GM23248 (cell line): ENCODE data around the gene HLA-A. TPM values are rescaled to one million over a fixed set of nuclear protein-coding genes. Genes with fewer than 3 reads are reported as not detected.

ENCODE experiments used
- DNase-seq: peaks from one replicate; pipeline ENCODE4 v3.0.0-alpha.2; 2015
- H2AFZ ChIP-seq: fragments of 200-600 bp; sonication (generic); 2 replicates; pipeline ENCODE4 v1.6.1; 2016; ENCODE audit warnings: antibody characterized with exemption
- H3F3A ChIP-seq: fragments of 200-600 bp; sonication (generic); 2 replicates; pipeline ENCODE4 v1.6.1; 2016; ENCODE audit warnings: mild to moderate bottlenecking, antibody characterized with exemption, mixed run types; ENCODE audit not compliant: insufficient read depth
- H3K27ac ChIP-seq: fragments of 200-600 bp; sonication (generic); 2 replicates; pipeline ENCODE4 v1.5.1; 2016; ENCODE audit warnings: mild to moderate bottlenecking
- H3K27me3 ChIP-seq: fragments of 200-600 bp; sonication (generic); replicated peaks from 2 replicates; pipeline ENCODE4 v1.6.1; 2016; ENCODE audit warnings: mild to moderate bottlenecking; ENCODE audit not compliant: insufficient read depth
- H3K36me3 ChIP-seq: fragments of 200-600 bp; sonication (generic); 2 replicates; pipeline ENCODE4 v1.6.1; 2016; ENCODE audit warnings: low read depth, mild to moderate bottlenecking
- H3K4me1 ChIP-seq: fragments of 200-600 bp; sonication (generic); 2 replicates; pipeline ENCODE4 v1.6.1; 2016; ENCODE audit warnings: mild to moderate bottlenecking; ENCODE audit not compliant: insufficient read depth
- H3K4me2 ChIP-seq: fragments of 200-600 bp; sonication (generic); one replicate; pipeline ENCODE4 v1.6.1; 2016; ENCODE audit warnings: mild to moderate bottlenecking; ENCODE audit not compliant: unreplicated experiment
- H3K4me3 ChIP-seq: fragments of 200-600 bp; sonication (generic); 2 replicates; pipeline ENCODE4 v1.5.1; 2016; ENCODE audit warnings: mild to moderate bottlenecking
- H3K79me2 ChIP-seq: fragments of 200-600 bp; sonication (generic); 2 replicates; pipeline ENCODE4 v1.6.1; 2016; ENCODE audit warnings: mild to moderate bottlenecking; ENCODE audit not compliant: insufficient read depth
- H3K9ac ChIP-seq: fragments of 200-600 bp; sonication (generic); 2 replicates; pipeline ENCODE4 v1.6.1; 2016; ENCODE audit warnings: mild to moderate bottlenecking
- H3K9me2 ChIP-seq: fragments of 200-600 bp; sonication (generic); 2 replicates; pipeline ENCODE4 v1.6.1; 2016; ENCODE audit warnings: mixed run types, mild to moderate bottlenecking, moderate library complexity; ENCODE audit not compliant: insufficient read depth
- H3K9me3 ChIP-seq: fragments of 200-600 bp; sonication (generic); one replicate; pipeline ENCODE4 v1.6.1; 2017; ENCODE audit warnings: low read depth
- H4K20me1 ChIP-seq: fragments of 200-600 bp; sonication (generic); 2 replicates; pipeline ENCODE4 v1.6.0; 2016; ENCODE audit not compliant: insufficient read depth
- EZH2 ChIP-seq: fragments of 200-600 bp; sonication (generic); IDR thresholded peaks from 2 replicates; pipeline ENCODE4 v1.6.1; 2018; ENCODE audit warnings: antibody characterized with exemption, mild to moderate bottlenecking; ENCODE audit not compliant: insufficient read depth, poor library complexity, severe bottlenecking
- EZH2phosphoT487 ChIP-seq: fragments of 200-600 bp; sonication (generic); IDR thresholded peaks from 2 replicates; pipeline ENCODE4 v1.6.1; 2018; ENCODE audit warnings: antibody characterized with exemption, moderate library complexity, mild to moderate bottlenecking, low read depth; ENCODE audit not compliant: insufficient read depth
- WGBS, 2 experiments: methylation state at CpG; one replicate each; pipeline ENCODE4 v1.1.6; 2015 to 2017; ENCODE audit warnings: low lambda C conversion rate in 2 of 2, low coverage in 1 of 2; ENCODE audit errors: missing lambda C conversion rate in 2 of 2; 5-methylcytosine and 5-hydroxymethylcytosine counted together
- in situ Hi-C: fragments of 300-500 bp; cut with MboI; formaldehyde crosslinking; loops from 2 replicates; pipeline ENCODE4 v1.15.0; 2020
- polyA plus RNA-seq: library from polyadenylated mRNA; unstranded; fragments of >200 nt; fragmentation: Nextera tagmentation; extraction: Ambion mirVana; gene quantifications from 2 replicates; pipeline ENCODE4 v1.2.1, GENCODE V29; 2016
- total RNA-seq: library from RNA; depleted of rRNA; stranded (reverse); fragments of >200 nt; shearing (Covaris generic); gene quantifications from 2 replicates; pipeline ENCODE4 v1.2.3, GENCODE V29; 2014

Gene HLA-A
- total and polyA plus RNA-seq, 2 experiments from 2014 or later = 508 to 634 TPM

- Histone ChIP-seq H3K36me3 (no peaks in the 10 kb centered on the region), H3K4me2 (no peak overlapping the region), H3K79me2 (no peaks in the 10 kb centered on the region), H3K27me3 (no peaks in the 10 kb centered on the region), H3F3A (0 out of 2 replicates have a peak, but pooled peaks cover 7% of the 10 kb centered on the region), H4K20me1 (no peaks in the 10 kb centered on the region), H3K27ac (no peak overlapping the region), H3K4me1 (peaks cover 8% of the 10 kb centered on the region; the same call in 1 of the 2 replicates), H3K9ac (no peak overlapping the region), H3K9me3 (no peaks in the 10 kb centered on the region), H3K4me3 (no peak overlapping the region), H2AFZ (no peak overlapping the region), H3K9me2 (no peaks in the 10 kb centered on the region)
- DNase-seq = no peak
- WGBS, 2 experiments = 74 to 77% methylated on average over 4 of the region's 4 CpGs
- in situ Hi-C loops = no loop called here
- TF ChIP-seq EZH2 (no peak), EZH2phosphoT487 (no peak)
Observed at GRCh38 chr6:29986179-29986781, 43.9 kb downstream of the HLA-A start.

GRCh38 chr6:29989211-29989610 is 46.9 kb downstream of the HLA-A start:
- 74% methylated on average over 2 of the region's 2 CpGs for WGBS, 2 experiments
- DNase-seq = peak; percentile 23
- in situ Hi-C loops = no loop called here

GRCh38 chr6:29990931-29991330 is 48.6 kb downstream of the HLA-A start:
- no peak overlapping the region for H3K9ac ChIP-seq
- H2AFZ ChIP-seq = no peak overlapping the region
- no peak overlapping the region for H3K27ac ChIP-seq
- no peak overlapping the region for H3K4me2 ChIP-seq
- no peaks in the 10 kb centered on the region for H3K27me3 ChIP-seq
- H4K20me1 ChIP-seq = no peaks in the 10 kb centered on the region
- H3K36me3 ChIP-seq = no peaks in the 10 kb centered on the region
- in situ Hi-C loops = no loop called here
- peaks cover 19% of the 10 kb centered on the region for H3F3A ChIP-seq
- peaks cover 8% of the 10 kb centered on the region; the same call in 1 of the 2 replicates for H3K4me1 ChIP-seq
- H3K9me3 ChIP-seq = no peaks in the 10 kb centered on the region
- no peak for TF ChIP-seq EZH2phosphoT487
- no peak for TF ChIP-seq EZH2
- H3K9me2 ChIP-seq = no peaks in the 10 kb centered on the region
- H3K4me3 ChIP-seq = no peak overlapping the region
- no peaks in the 10 kb centered on the region for H3K79me2 ChIP-seq
- no peak for DNase-seq

More at GRCh38 chr6:29989211-29989610, 46.9 kb downstream of the HLA-A start:
- Histone ChIP-seq H3F3A (peaks cover 19% of the 10 kb centered on the region), H3K27me3 (no peaks in the 10 kb centered on the region), H3K9me2 (no peaks in the 10 kb centered on the region), H3K4me2 (no peak overlapping the region), H3K4me3 (no peak overlapping the region), H3K36me3 (no peaks in the 10 kb centered on the region), H3K9ac (no peak overlapping the region), H4K20me1 (no peaks in the 10 kb centered on the region), H3K79me2 (no peaks in the 10 kb centered on the region), H3K9me3 (no peaks in the 10 kb centered on the region), H3K27ac (no peak overlapping the region), H2AFZ (no peak overlapping the region), H3K4me1 (peaks cover 8% of the 10 kb centered on the region; the same call in 1 of the 2 replicates)
- TF ChIP-seq EZH2phosphoT487 = no peak
- TF ChIP-seq EZH2 = no peak

- no peak overlapping the region for H3K27ac ChIP-seq
- peaks cover 19% of the 10 kb centered on the region for H3F3A ChIP-seq
- H3K4me1 ChIP-seq = peaks cover 8% of the 10 kb centered on the region; the same call in 1 of the 2 replicates
- no peaks in the 10 kb centered on the region for H4K20me1 ChIP-seq
- TF ChIP-seq EZH2phosphoT487 (no peak), EZH2 (no peak)
- in situ Hi-C loops = no loop called here
- H3K27me3 ChIP-seq = no peaks in the 10 kb centered on the region
- H3K36me3 ChIP-seq = no peaks in the 10 kb centered on the region
- no peak overlapping the region for H3K4me2 ChIP-seq
- H3K9me3 ChIP-seq = no peaks in the 10 kb centered on the region
- no peak overlapping the region for H2AFZ ChIP-seq
- H3K9me2 ChIP-seq = no peaks in the 10 kb centered on the region
- H3K79me2 ChIP-seq = no peaks in the 10 kb centered on the region
- no peak overlapping the region for H3K9ac ChIP-seq
- H3K4me3 ChIP-seq = no peak overlapping the region
- DNase-seq = peak; percentile 92
- WGBS, 2 experiments = 15 to 17% methylated on average over 2 of the region's 2 CpGs
Observed at GRCh38 chr6:29992807-29993206, 50.5 kb downstream of the HLA-A start.
